Mesodermal cell (in vitro differentiated cells): ENCODE results near the gene IL17D.
A peak's percentile ranks its signal among the peaks of the same experiment; 100 is the strongest.

ENCODE experiments used
- H3K27ac ChIP-seq: 2 replicates; pipeline ENCODE4 v1.7.0; 2013; ENCODE audit warnings: mild to moderate bottlenecking, low read depth, low read length, moderate library complexity; ENCODE audit not compliant: severe bottlenecking
- H3K36me3 ChIP-seq: 2 replicates; pipeline ENCODE4 v1.7.1; 2013; ENCODE audit warnings: mild to moderate bottlenecking, low read length, moderate library complexity; ENCODE audit not compliant: control insufficient read depth, insufficient read depth
- H3K4me1 ChIP-seq: one replicate; pipeline ENCODE4 v1.7.1; 2013; ENCODE audit warnings: mild to moderate bottlenecking, low read length; ENCODE audit not compliant: insufficient read depth, control insufficient read depth, poor library complexity, severe bottlenecking
- H3K4me3 ChIP-seq: 2 replicates; pipeline ENCODE4 v1.7.0; 2013; ENCODE audit warnings: low read length, control low read depth, mild to moderate bottlenecking; ENCODE audit not compliant: insufficient read depth, poor library complexity, severe bottlenecking; ENCODE audit errors: extremely low read depth
- H3K9me3 ChIP-seq: 2 replicates; pipeline ENCODE4 v1.7.1; 2013; ENCODE audit warnings: mild to moderate bottlenecking, low read length, moderate library complexity; ENCODE audit not compliant: control insufficient read depth
- WGBS, 2 experiments: methylation state at CpG; one replicate each; pipeline ENCODE4 v1.1.5; 2013; ENCODE audit warnings: missing lambda C conversion rate in 2 of 2; ENCODE audit not compliant: insufficient coverage in 2 of 2; 5-methylcytosine and 5-hydroxymethylcytosine counted together

The IL17D gene

DNA sequence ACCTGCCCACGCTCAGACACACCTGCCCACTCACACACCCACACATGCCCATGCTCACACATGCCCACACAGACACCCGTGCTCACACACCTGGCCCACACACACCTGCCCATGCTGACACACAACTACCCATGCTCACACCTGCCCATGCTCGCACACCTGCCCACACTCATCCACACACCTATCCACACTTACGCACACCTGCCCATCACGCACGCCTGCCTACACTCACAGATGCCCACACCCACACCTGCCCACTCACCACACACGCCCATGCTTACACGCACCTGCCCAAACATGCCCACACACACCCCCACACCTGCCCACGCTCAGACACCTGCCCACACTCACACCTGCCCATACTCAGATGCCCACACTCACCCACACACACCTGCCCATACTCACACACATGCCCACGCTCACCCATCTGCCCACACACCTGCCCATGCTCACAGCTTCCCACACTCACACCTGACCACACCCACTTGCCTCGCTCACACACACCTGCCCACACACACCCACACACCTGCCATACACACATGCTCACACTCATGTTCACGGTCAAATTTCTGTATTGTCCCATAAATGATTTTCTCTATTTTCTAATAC lies 15.6 kb downstream of the IL17D start:
- peaks cover 17% of the 10 kb centered on the region for H3K4me1 ChIP-seq
- no peak overlapping the region for H3K4me3 ChIP-seq
- 88 to 89% methylated on average over 6 to 12 of the region's 12 CpGs for WGBS, 2 experiments
- H3K27ac ChIP-seq = no peak overlapping the region
- no peaks in the 10 kb centered on the region for H3K9me3 ChIP-seq
- no peaks in the 10 kb centered on the region for H3K36me3 ChIP-seq

DNA sequence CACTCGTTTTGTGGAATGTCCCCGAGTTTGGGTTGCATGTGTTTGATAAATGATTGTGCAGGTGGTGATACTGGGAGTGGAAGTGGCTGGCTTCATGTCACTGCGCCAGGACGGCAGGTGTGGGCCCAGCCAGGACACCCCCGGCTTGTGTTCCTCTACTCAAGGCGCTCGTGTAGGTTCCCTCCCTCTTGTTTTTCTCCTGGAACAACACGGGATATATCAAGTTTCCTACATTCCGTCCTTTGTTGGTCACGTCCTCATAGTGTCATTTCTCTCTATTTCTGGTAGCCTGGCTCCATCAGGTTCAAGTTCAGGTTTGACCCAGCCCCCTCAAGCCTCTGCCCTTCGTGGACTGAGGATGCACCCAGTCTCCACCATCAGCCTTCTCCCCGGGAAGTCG lies 16.3 kb downstream of the IL17D start:
- H3K4me3 ChIP-seq = no peak overlapping the region
- 86 to 91% methylated on average over 11 to 12 of the region's 13 CpGs for WGBS, 2 experiments
- no peaks in the 10 kb centered on the region for H3K36me3 ChIP-seq
- no peak overlapping the region for H3K27ac ChIP-seq
- no peaks in the 10 kb centered on the region for H3K9me3 ChIP-seq
- peaks cover 10% of the 10 kb centered on the region for H3K4me1 ChIP-seq

DNA sequence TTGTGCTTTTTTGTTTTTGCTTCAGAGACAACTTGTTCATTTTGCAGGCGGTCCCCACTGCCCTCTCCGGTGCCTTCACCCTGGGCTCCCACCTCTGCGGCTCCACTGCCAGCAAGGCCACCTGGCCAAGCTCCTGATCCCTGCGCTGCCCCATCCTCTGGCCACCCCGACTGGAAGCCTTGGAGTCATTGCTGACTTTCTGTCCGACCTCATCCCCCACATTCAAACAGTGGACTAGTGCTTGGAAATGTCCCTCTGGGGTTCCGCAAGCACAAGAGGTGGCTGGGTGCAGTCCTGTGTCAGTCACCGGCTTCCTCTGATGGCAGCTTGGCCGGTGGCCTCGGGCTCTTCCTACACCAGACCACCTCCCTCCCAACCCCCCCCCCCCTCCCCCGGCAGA lies 17.0 kb downstream of the IL17D start:
- H3K36me3 ChIP-seq = no peaks in the 10 kb centered on the region
- H3K4me1 ChIP-seq = peaks cover 8% of the 10 kb centered on the region
- H3K27ac ChIP-seq = no peak overlapping the region
- H3K4me3 ChIP-seq = no peak overlapping the region
- no peaks in the 10 kb centered on the region for H3K9me3 ChIP-seq
- WGBS, 2 experiments = 88 to 90% methylated on average over 7 to 9 of the region's 11 CpGs

DNA sequence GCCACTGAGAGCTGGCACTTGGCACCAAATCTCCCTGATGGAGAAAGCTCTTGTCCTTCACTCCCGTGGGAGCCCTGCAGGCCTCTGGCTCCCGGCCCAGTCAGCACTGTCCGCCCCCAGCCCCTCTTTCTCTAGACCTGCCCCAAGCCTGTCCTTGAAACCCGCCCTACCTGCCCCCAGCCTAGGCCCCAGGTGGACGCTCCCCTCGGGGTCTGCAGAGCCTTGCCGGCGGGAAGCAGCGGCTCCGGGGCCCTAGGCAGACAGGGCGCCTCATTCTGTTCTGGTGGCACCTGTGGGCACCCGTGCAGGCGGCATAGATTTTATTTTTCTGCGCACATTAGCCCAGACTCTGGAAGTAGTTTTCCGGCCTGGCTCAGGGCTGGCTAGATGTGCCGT lies 17.6 kb downstream of the IL17D start:
- Histone ChIP-seq H3K36me3 (no peaks in the 10 kb centered on the region), H3K4me1 (peaks cover 8% of the 10 kb centered on the region), H3K9me3 (no peaks in the 10 kb centered on the region), H3K27ac (no peak overlapping the region), H3K4me3 (peak overlapping the region; percentile 32)
- 83 to 84% methylated on average over 12 to 16 of the region's 16 CpGs for WGBS, 2 experiments

DNA sequence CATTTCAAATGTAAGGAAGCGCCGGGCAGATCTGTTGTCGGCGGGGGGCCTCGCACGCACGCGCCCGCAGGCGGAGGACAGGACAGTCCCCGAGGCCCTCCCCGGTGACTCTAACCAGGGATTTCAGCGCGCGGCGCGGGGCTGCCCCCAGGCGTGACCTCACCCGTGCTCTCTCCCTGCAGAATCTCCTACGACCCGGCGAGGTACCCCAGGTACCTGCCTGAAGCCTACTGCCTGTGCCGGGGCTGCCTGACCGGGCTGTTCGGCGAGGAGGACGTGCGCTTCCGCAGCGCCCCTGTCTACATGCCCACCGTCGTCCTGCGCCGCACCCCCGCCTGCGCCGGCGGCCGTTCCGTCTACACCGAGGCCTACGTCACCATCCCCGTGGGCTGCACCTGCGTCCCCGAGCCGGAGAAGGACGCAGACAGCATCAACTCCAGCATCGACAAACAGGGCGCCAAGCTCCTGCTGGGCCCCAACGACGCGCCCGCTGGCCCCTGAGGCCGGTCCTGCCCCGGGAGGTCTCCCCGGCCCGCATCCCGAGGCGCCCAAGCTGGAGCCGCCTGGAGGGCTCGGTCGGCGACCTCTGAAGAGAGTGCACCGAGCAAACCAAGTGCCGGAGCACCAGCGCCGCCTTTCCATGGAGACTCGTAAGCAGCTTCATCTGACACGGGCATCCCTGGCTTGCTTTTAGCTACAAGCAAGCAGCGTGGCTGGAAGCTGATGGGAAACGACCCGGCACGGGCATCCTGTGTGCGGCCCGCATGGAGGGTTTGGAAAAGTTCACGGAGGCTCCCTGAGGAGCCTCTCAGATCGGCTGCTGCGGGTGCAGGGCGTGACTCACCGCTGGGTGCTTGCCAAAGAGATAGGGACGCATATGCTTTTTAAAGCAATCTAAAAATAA lies 18.2 kb downstream of the IL17D start:
- WGBS, 2 experiments = 7 to 9% methylated on average over 70 to 76 of the region's 81 CpGs
- Histone ChIP-seq H3K9me3 (no peaks in the 10 kb centered on the region), H3K36me3 (no peaks in the 10 kb centered on the region), H3K4me1 (peaks cover 8% of the 10 kb centered on the region), H3K27ac (no peak overlapping the region), H3K4me3 (peak overlapping the region; percentile 32)

DNA sequence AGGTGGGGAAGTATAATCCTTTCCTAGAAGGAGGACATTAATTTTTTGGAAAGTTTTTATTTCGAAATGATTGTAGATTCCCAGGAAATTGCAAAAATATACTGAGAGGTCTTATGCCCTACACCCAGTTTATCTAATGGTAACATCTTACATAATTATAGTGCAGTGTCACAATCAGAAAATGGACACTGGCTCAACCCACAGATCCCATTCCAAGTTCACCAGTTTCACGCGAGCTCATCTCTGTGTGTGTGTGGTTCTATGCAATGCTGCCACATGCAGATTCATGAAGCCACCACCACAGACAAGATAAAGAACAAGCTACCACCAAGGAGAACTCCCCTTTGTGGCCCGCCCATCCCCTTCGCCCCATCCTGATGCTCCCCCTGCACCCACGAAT lies 24.4 kb downstream of the IL17D start:
- H3K4me1 ChIP-seq = no peaks in the 10 kb centered on the region
- H3K27ac ChIP-seq = no peak overlapping the region
- no peaks in the 10 kb centered on the region for H3K9me3 ChIP-seq
- WGBS, 2 experiments = 94 to 100% methylated on average over 3 of the region's 6 CpGs
- no peaks in the 10 kb centered on the region for H3K36me3 ChIP-seq
- no peak overlapping the region for H3K4me3 ChIP-seq

DNA sequence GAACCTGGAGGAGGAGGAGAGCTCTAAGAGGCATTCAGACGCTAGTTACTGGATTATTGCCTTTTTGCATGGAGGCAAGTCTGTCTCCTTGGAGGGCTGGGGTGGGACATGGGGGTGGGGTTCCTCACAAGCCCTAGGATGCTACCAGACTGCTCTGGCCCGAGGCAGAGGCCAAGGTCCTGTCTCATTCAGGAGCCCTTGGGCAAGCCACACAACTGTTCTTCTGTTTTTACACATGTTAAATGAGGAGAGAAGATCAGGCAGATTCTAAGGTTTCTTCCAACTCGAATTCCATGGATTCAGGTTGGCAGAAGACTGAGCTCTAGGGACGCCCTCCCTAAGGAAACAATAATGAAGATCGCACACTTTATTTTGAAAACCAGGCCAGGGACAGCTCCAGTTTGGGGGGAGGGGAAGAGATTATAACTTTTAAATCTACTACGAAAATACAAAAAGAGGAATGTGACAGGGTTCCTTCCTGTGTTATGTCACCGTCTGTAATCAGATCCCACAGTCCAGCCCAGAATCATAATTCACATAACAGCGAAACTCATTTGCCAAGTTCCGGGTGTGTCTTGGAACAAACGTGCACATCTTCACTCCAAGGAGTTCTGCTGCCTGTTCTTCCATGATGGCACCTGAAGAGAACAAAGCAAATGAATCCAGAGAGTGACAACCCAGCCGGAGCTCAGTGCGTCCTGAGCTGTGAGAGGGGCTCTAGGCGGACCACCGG lies 25.2 kb downstream of the IL17D start:
- Histone ChIP-seq H3K27ac (no peak overlapping the region), H3K4me1 (no peaks in the 10 kb centered on the region), H3K4me3 (no peak overlapping the region), H3K9me3 (no peaks in the 10 kb centered on the region), H3K36me3 (no peaks in the 10 kb centered on the region)
- WGBS, 2 experiments = 96 to 97% methylated on average over 5 to 10 of the region's 14 CpGs

DNA sequence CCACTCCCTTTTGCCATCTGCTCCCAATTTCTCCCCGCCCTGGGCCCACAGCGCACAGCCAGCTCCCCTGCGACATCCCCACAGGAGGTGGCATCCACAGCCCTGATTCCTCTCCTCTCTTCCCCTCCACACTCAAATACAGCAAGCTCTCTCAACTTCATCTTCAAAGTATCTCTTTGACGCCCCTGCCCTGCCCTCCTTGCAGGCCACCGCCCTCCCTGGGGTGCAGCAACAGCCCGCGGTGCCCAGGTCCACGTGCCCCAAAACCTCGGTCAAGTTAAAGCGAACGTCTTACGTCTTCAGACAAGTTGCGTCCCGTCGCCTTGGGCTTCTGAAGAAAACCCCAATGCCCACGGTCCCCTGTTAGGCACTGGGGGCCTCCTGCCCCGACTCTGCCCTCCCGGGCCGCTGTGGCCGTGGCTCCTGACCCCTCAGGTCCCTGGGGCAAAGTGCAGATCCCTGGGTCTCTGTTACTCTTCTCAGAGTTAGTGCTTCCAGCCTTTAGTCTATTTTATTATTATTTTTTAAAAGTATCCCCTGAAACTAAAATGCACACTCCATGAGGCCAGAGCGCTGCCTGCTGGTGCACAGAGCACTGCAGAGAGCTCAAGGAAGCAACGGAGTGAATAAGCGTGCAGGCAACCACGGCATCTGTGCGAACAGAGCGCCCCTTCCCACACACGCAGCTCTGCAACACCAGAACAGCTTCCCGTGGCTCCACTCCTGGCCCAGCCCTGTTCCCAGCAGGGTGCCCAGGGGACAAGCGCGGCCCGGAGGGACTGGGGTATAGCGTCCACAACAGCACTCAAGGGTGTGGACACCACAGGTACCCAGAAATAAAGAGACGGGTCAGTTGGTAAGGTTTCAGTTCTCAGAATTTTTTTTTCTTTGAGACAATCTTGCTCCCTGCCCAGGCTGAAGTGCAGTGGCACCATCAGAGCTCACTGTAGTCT lies 26.4 kb downstream of the IL17D start:
- Histone ChIP-seq H3K9me3 (no peaks in the 10 kb centered on the region), H3K36me3 (no peaks in the 10 kb centered on the region), H3K27ac (no peak overlapping the region), H3K4me1 (no peaks in the 10 kb centered on the region), H3K4me3 (no peak overlapping the region)
- 90 to 94% methylated on average over 25 to 30 of the region's 33 CpGs for WGBS, 2 experiments

DNA sequence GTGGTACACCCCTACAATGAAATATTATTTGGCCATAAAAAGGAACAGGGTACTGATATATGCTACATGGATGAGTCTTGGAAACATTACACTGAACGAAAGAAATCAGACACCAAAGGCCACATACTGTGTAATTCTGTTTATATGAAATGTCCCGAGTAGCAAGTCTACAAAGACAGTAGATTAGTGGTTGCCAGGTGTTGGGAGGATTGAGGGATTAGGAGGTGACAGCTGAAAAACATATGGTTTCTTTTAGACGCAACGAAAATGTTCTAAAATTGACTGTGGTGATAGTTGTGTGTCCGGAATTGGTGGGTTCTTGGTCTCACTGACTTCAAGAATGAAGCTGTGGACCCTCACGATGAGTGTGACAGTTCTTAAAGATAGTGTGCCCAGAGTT lies 35.1 kb downstream of the IL17D start:
- Histone ChIP-seq H3K36me3 (no peaks in the 10 kb centered on the region), H3K4me1 (no peaks in the 10 kb centered on the region), H3K27ac (no peak overlapping the region), H3K9me3 (no peaks in the 10 kb centered on the region), H3K4me3 (no peak overlapping the region)
- 98 to 100% methylated on average over 4 to 6 of the region's 6 CpGs for WGBS, 2 experiments

DNA sequence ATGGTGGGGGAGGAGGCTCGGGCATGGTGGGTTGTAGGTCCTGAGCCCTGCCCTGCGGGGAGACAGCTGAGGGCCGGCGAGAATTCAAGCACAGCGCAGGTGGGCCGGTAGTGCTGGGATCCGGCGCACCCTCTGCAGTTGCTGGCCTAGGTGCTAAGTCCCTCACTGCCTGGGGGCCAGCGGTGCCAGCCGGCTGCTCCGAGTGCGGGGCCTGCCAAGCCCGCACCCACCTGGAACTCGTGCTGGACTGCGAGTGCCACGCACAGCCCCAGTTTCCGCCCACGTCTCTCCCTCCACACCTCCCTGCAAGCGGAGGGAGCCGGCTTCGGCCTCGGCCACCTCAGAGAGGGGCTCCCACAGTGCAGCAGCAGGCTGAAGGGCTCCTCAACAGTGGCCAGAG lies 36.5 kb downstream of the IL17D start:
- H3K9me3 ChIP-seq = no peaks in the 10 kb centered on the region
- no peaks in the 10 kb centered on the region for H3K4me1 ChIP-seq
- H3K27ac ChIP-seq = no peak overlapping the region
- no peaks in the 10 kb centered on the region for H3K36me3 ChIP-seq
- 95 to 96% methylated on average over 20 to 22 of the region's 22 CpGs for WGBS, 2 experiments
- no peak overlapping the region for H3K4me3 ChIP-seq
